Retina (tissue), 1 donor: ENCODE measurements around the gene ARHGAP33.
"Not testable (repeated sequence)": the region's sequence is repeated elsewhere in the genome, so short reads cannot be mapped to it uniquely, and the experiment has no call there.

ENCODE experiments used
- DNase-seq: peaks from one replicate; pipeline ENCODE4 v3.0.0-alpha.2; 2016

Gene ARHGAP33

GRCh38 chr19:35793381-35794165 is 18.2 kb downstream of the ARHGAP33 start:
- DNase-seq: no peak

GRCh38 chr19:35795564-35795963 is 20.2 kb downstream of the ARHGAP33 start:
- not testable (repeated sequence) for DNase-seq

- DNase-seq: no peak
Measured at GRCh38 chr19:35796645-35797542, 21.5 kb downstream of the ARHGAP33 start.

GRCh38 chr19:35797663-35798062 is 22.3 kb downstream of the ARHGAP33 start:
- DNase-seq: peak; percentile 79

- DNase-seq: no peak
Measured at GRCh38 chr19:35801828-35802227, 26.5 kb downstream of the ARHGAP33 start.

- no peak for DNase-seq
Measured at GRCh38 chr19:35805526-35806102, 30.2 kb downstream of the ARHGAP33 start.

- DNase-seq: no peak
Measured at GRCh38 chr19:35806597-35806996, 31.2 kb downstream of the ARHGAP33 start.

GRCh38 chr19:35807633-35808032 is 32.3 kb downstream of the ARHGAP33 start:
- DNase-seq: no peak

- no peak for DNase-seq
Measured at GRCh38 chr19:35811317-35812219, 36.2 kb downstream of the ARHGAP33 start.

- no peak for DNase-seq
Measured at GRCh38 chr19:35812220-35813042, 37.1 kb downstream of the ARHGAP33 start, which contains the start of gene PRODH2. Gene PRODH2, minus strand, starts transcription at chr19:35812845. Its CDS starts 40 bp downstream, at chr19:35812805.

- no peak for DNase-seq
Measured at GRCh38 chr19:35813043-35813890, 37.9 kb downstream of the ARHGAP33 start.

- no peak for DNase-seq
Measured at GRCh38 chr19:35816262-35816661, 40.9 kb downstream of the ARHGAP33 start.

GRCh38 chr19:35816846-35817245 is 41.5 kb downstream of the ARHGAP33 start:
- no peak for DNase-seq

GRCh38 chr19:35818445-35818844 is 43.1 kb downstream of the ARHGAP33 start:
- DNase-seq: no peak

- no peak for DNase-seq
Measured at GRCh38 chr19:35822579-35822978, 47.2 kb downstream of the ARHGAP33 start.

- no peak for DNase-seq
Measured at GRCh38 chr19:35824150-35824549, 48.8 kb downstream of the ARHGAP33 start.

- DNase-seq: peak; percentile 44
Measured at GRCh38 chr19:35828692-35829301, 53.4 kb downstream of the ARHGAP33 start.

GRCh38 chr19:35830986-35831385 is 55.6 kb downstream of the ARHGAP33 start:
- DNase-seq: no peak

- DNase-seq: no peak
Measured at GRCh38 chr19:35832054-35832453, 56.7 kb downstream of the ARHGAP33 start.

GRCh38 chr19:35833972-35834371 is 58.6 kb downstream of the ARHGAP33 start:
- DNase-seq: no peak
